HepG2 (cell line): Measurements from ENCODE around the gene FANCE. TPM values are rescaled to one million over a fixed set of nuclear protein-coding genes. Genes with fewer than 3 reads are reported as not detected.

ENCODE experiments used
- ARID2 ChIP-seq: sonication (generic); formaldehyde crosslinking; IDR thresholded peaks from 2 replicates; pipeline ENCODE4 v1.8.1; 2022; ENCODE audit warnings: mild to moderate bottlenecking, missing genetic modification reagents, borderline replicate concordance
- BRCA1 ChIP-seq: sonication (generic); formaldehyde crosslinking; IDR thresholded peaks from 2 replicates; pipeline ENCODE4 v1.4.0; 2020; ENCODE audit warnings: missing genetic modification reagents
- HMG20A ChIP-seq: IDR thresholded peaks from 2 replicates; pipeline ENCODE4 v1.6.1; 2016; ENCODE audit warnings: borderline replicate concordance
- HMG20B ChIP-seq: conservative IDR thresholded peaks from 2 replicates; pipeline ENCODE4 v1.6.1; 2016; ENCODE audit warnings: missing genetic modification reagents, missing compliant biosample characterization
- HOXA3 ChIP-seq: sonication (generic); formaldehyde crosslinking; IDR thresholded peaks from 2 replicates; pipeline ENCODE4 v1.5.0; 2020; ENCODE audit warnings: missing genetic modification reagents
- KDM4B ChIP-seq: sonication (generic); formaldehyde crosslinking; IDR thresholded peaks from 2 replicates; pipeline ENCODE4 v1.4.0; 2020; ENCODE audit warnings: missing genetic modification reagents
- MED1 ChIP-seq: sonication (generic); formaldehyde crosslinking; IDR thresholded peaks from 2 replicates; pipeline ENCODE4 v1.4.0; 2020; ENCODE audit warnings: missing genetic modification reagents
- RFX1 ChIP-seq: fragments of 450-650 bp; IDR thresholded peaks from 2 replicates; pipeline ENCODE4 v1.6.1; 2017
- SOX13 ChIP-seq, 3 experiments: fragments of 450-650 bp in 1 of 3; sonication (generic) in 1 of 3; formaldehyde crosslinking in 1 of 3; IDR thresholded peaks in 2 of 3; conservative IDR thresholded peaks in 1 of 3; 2 replicates each; pipeline versions ENCODE4 v1.5.0 to v1.6.1; 2016 to 2020; ENCODE audit warnings: antibody characterized with exemption in 1 of 3, mild to moderate bottlenecking in 1 of 3, missing compliant biosample characterization in 1 of 3, missing genetic modification reagents in 1 of 3, moderate library complexity in 1 of 3
- SOX6 ChIP-seq, 2 experiments: fragments of 450-650 bp in 1 of 2; sonication (generic) in 1 of 2; formaldehyde crosslinking in 1 of 2; IDR thresholded peaks; 2 replicates each; pipeline versions ENCODE4 v1.4.0 to v1.6.1; 2017 to 2020; ENCODE audit warnings: antibody characterized with exemption in 1 of 2, mild to moderate bottlenecking in 1 of 2, missing genetic modification reagents in 1 of 2
- SUZ12 ChIP-seq: fragments of 150-350 bp; IDR thresholded peaks from 2 replicates; pipeline ENCODE4 v1.6.1; 2014; ENCODE audit warnings: low read depth, low read length
- ZNF337 ChIP-seq: sonication (generic); formaldehyde crosslinking; IDR thresholded peaks from 2 replicates; pipeline ENCODE4 v1.5.1; 2020; ENCODE audit warnings: missing genetic modification reagents, low read depth, mild to moderate bottlenecking, borderline replicate concordance
- ZNF460 ChIP-seq: sonication (generic); formaldehyde crosslinking; IDR thresholded peaks from 2 replicates; pipeline ENCODE4 v1.5.1; 2020; ENCODE audit warnings: missing genetic modification reagents, mild to moderate bottlenecking, borderline replicate concordance
- ZNF501 ChIP-seq: sonication (generic); formaldehyde crosslinking; IDR thresholded peaks from 2 replicates; pipeline ENCODE4 v1.5.1; 2020; ENCODE audit warnings: mild to moderate bottlenecking, moderate library complexity, missing genetic modification reagents
- ZNF530 ChIP-seq: sonication (generic); formaldehyde crosslinking; IDR thresholded peaks from 2 replicates; pipeline ENCODE4 v1.5.0; 2020; ENCODE audit warnings: low read depth, mild to moderate bottlenecking, missing genetic modification reagents
- ZNF747 ChIP-seq: sonication (generic); formaldehyde crosslinking; IDR thresholded peaks from 2 replicates; pipeline ENCODE4 v1.8.1; 2023; ENCODE audit warnings: missing genetic modification reagents, mild to moderate bottlenecking, borderline replicate concordance
- ZNF776 ChIP-seq: sonication (generic); formaldehyde crosslinking; IDR thresholded peaks from 2 replicates; pipeline ENCODE4 v1.4.0; 2020; ENCODE audit warnings: mild to moderate bottlenecking, missing genetic modification reagents
- ZNF850 ChIP-seq: sonication (generic); formaldehyde crosslinking; conservative IDR thresholded peaks from 2 replicates; pipeline ENCODE4 v1.9.0; 2021; ENCODE audit warnings: mild to moderate bottlenecking, missing genetic modification reagents
- polyA plus RNA-seq, 8 experiments: library from polyadenylated mRNA; depleted of rRNA in 3 of 8; stranded (reverse) in 7 of 8; unstranded in 1 of 8; fragments of >200 nt; fragmentation: Illumina TruSeq in 4 of 8; extraction: Trizol in 4 of 8; gene quantifications; 2 replicates each; pipeline versions ENCODE4 v1.2.1 to v1.2.3, GENCODE V29; 2011 to 2016; ENCODE audit warnings: low read depth in 4 of 8, missing spikeins in 1 of 8, mixed read lengths in 1 of 8; ENCODE audit not compliant: insufficient read depth in 1 of 8
- total RNA-seq, 5 experiments: library from RNA; depleted of rRNA; stranded (reverse); fragments of >200 nt; fragmentation: Illumina TruSeq; extraction: Trizol; gene quantifications; 2 replicates each; pipeline ENCODE4 v1.2.3, GENCODE V29; 2016; ENCODE audit warnings: low read depth in 1 of 5
- TF ChIP-seq, protein P1 (sequence below): sonication (generic); formaldehyde crosslinking; IDR thresholded peaks from 2 replicates; pipeline ENCODE4 v1.8.1; 2023; ENCODE audit warnings: missing genetic modification reagents, inconsistent platforms, borderline replicate concordance
- TF ChIP-seq, protein P2 (sequence below): sonication (generic); formaldehyde crosslinking; IDR thresholded peaks from 2 replicates; pipeline ENCODE4 v1.4.0; 2020; ENCODE audit warnings: missing genetic modification reagents, mild to moderate bottlenecking, borderline replicate concordance
- TF ChIP-seq, protein P3 (sequence below): sonication (generic); formaldehyde crosslinking; IDR thresholded peaks from 2 replicates; pipeline ENCODE4 v1.4.0; 2020; ENCODE audit warnings: mild to moderate bottlenecking, low read depth, missing genetic modification reagents
- TF ChIP-seq, protein P4 (sequence below): IDR thresholded peaks from 2 replicates; pipeline ENCODE4 v1.6.1; 2018; ENCODE audit warnings: missing genetic modification reagents, mild to moderate bottlenecking, missing compliant biosample characterization
- TF ChIP-seq, protein P5 (sequence below): sonication (generic); formaldehyde crosslinking; conservative IDR thresholded peaks from 2 replicates; pipeline ENCODE4 v1.8.1; 2023; ENCODE audit warnings: missing genetic modification reagents

FANCE gene
- total and polyA plus RNA-seq, 2 of the 13 experiments (the other 11 are each of a cell fraction or from before 2014, with no cell fraction given) = 7.1 to 11.2 TPM

DNA sequence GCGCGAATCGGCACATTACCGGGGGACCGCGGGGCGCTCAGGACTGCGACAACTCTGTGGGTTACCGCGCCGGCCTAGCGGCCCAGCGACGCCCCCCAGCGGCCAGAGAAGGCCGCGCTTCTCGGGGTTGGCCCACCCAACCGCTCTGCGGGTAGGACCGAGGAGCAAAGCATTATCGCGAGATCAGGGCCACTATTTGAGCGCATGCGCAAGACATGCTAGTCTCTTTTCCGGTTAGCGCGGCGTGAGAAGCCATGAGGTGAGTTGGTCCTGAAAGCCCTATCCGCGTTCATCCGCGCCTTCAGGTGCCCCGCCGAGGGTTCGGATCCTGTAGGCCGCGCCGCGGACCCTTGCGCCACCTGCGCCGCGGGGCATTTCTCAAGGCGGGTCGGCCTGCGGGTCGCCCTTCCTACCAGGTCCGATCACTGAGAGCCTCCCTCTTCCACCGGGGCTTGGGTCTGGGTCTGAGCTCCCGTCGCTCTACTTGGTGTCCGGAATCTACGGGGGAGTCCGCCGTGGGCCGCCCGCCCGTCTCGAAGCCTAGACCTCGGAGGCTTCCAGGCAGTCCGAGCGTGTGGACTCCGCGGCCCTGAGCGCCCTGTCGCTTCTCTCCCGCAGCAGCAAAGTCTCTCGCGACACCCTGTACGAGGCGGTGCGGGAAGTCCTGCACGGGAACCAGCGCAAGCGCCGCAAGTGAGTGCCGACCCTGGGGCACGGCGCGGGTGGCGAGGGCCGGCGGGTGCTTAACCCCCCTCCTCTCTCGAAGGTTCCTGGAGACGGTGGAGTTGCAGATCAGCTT, 16.2 kb downstream of the FANCE start, which contains the start of gene RPL10A (continued):
- TF ChIP-seq ZNF850 (CRISPR knock-in tag) (peak; percentile 74; the same call in 1 of the 2 replicates), ZNF776 (CRISPR knock-in tag) (peak; percentile 88; the same call in 1 of the 2 replicates), ZNF337 (CRISPR knock-in tag) (peak; percentile 93), HOXA3 (peak; percentile 92), SOX13 (IDR thresholded peaks at IDR 0.05) (peak; percentile 53; the same call in 1 of the 2 replicates), SOX13 (CRISPR knock-in tag; conservative IDR thresholded peaks at IDR 0.05 in 1 of 2, IDR thresholded peaks at IDR 0.05 in 1 of 2) (peak; percentile 45 to 94; a peak in 1 of 4 replicates), HMG20B (peak; percentile 67), ZNF460 (peak; percentile 12; the same call in 1 of the 2 replicates), ZNF530 (peak; percentile 66; the same call in 1 of the 2 replicates), HMG20A (CRISPR knock-in tag) (0 out of 2 replicates have a peak, but pooled peaks have one; percentile 39), MED1 (CRISPR knock-in tag) (peak; percentile 84), ZNF747 (CRISPR knock-in tag) (peak; percentile 78), RFX1 (no peak), KDM4B (peak; percentile 93; the same call in 1 of the 2 replicates), SUZ12 (no peak), ZNF501 (CRISPR knock-in tag) (peak; percentile 100), BRCA1 (CRISPR knock-in tag) (peak; percentile 94), ARID2 (CRISPR knock-in tag) (peak; percentile 98), SOX6 (IDR thresholded peaks at IDR 0.05) (no peak), SOX6 (CRISPR knock-in tag; IDR thresholded peaks at IDR 0.05) (peak; percentile 84; the same call in 1 of the 2 replicates)
- TF ChIP-seq, protein P1, sequence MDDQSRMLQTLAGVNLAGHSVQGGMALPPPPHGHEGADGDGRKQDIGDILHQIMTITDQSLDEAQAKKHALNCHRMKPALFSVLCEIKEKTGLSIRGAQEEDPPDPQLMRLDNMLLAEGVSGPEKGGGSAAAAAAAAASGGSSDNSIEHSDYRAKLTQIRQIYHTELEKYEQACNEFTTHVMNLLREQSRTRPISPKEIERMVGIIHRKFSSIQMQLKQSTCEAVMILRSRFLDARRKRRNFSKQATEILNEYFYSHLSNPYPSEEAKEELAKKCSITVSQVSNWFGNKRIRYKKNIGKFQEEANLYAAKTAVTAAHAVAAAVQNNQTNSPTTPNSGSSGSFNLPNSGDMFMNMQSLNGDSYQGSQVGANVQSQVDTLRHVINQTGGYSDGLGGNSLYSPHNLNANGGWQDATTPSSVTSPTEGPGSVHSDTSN = peak; percentile 58; the same call in 1 of the 2 replicates
- TF ChIP-seq, protein P2, sequence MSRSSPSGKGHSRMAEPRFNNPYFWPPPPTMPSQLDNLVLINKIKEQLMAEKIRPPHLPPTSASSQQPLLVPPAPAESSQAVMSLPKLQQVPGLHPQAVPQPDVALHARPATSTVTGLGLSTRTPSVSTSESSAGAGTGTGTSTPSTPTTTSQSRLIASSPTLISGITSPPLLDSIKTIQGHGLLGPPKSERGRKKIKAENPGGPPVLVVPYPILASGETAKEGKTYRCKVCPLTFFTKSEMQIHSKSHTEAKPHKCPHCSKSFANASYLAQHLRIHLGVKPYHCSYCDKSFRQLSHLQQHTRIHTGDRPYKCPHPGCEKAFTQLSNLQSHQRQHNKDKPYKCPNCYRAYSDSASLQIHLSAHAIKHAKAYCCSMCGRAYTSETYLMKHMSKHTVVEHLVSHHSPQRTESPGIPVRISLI = peak; percentile 8; the same call in 1 of the 2 replicates
- TF ChIP-seq, protein P3, sequence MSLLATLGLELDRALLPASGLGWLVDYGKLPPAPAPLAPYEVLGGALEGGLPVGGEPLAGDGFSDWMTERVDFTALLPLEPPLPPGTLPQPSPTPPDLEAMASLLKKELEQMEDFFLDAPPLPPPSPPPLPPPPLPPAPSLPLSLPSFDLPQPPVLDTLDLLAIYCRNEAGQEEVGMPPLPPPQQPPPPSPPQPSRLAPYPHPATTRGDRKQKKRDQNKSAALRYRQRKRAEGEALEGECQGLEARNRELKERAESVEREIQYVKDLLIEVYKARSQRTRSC (CRISPR knock-in tag) = peak; percentile 58
- TF ChIP-seq, protein P4, sequence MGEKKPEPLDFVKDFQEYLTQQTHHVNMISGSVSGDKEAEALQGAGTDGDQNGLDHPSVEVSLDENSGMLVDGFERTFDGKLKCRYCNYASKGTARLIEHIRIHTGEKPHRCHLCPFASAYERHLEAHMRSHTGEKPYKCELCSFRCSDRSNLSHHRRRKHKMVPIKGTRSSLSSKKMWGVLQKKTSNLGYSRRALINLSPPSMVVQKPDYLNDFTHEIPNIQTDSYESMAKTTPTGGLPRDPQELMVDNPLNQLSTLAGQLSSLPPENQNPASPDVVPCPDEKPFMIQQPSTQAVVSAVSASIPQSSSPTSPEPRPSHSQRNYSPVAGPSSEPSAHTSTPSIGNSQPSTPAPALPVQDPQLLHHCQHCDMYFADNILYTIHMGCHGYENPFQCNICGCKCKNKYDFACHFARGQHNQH (CRISPR knock-in tag) = peak; percentile 92; the same call in 1 of the 2 replicates
- TF ChIP-seq, protein P5, sequence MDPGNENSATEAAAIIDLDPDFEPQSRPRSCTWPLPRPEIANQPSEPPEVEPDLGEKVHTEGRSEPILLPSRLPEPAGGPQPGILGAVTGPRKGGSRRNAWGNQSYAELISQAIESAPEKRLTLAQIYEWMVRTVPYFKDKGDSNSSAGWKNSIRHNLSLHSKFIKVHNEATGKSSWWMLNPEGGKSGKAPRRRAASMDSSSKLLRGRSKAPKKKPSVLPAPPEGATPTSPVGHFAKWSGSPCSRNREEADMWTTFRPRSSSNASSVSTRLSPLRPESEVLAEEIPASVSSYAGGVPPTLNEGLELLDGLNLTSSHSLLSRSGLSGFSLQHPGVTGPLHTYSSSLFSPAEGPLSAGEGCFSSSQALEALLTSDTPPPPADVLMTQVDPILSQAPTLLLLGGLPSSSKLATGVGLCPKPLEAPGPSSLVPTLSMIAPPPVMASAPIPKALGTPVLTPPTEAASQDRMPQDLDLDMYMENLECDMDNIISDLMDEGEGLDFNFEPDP (CRISPR knock-in tag) = no peak; the same call in none of the 2 replicates
